ENCODE data around the gene RPRD1B.

The RPRD1B gene

GRCh38 chr20:38126146-38126921, 92.8 kb downstream of the RPRD1B start:
- DNase-seq = no peak

- DNase-seq = no peak
These were observed 93.5 kb downstream of the RPRD1B start for GRCh38 chr20:38126932-38127621.

- no peak for DNase-seq
These were observed 94.5 kb downstream of the RPRD1B start for GRCh38 chr20:38127920-38128528.

- no peak for DNase-seq
These were observed 95.1 kb downstream of the RPRD1B start for GRCh38 chr20:38128691-38129090.

DNA sequence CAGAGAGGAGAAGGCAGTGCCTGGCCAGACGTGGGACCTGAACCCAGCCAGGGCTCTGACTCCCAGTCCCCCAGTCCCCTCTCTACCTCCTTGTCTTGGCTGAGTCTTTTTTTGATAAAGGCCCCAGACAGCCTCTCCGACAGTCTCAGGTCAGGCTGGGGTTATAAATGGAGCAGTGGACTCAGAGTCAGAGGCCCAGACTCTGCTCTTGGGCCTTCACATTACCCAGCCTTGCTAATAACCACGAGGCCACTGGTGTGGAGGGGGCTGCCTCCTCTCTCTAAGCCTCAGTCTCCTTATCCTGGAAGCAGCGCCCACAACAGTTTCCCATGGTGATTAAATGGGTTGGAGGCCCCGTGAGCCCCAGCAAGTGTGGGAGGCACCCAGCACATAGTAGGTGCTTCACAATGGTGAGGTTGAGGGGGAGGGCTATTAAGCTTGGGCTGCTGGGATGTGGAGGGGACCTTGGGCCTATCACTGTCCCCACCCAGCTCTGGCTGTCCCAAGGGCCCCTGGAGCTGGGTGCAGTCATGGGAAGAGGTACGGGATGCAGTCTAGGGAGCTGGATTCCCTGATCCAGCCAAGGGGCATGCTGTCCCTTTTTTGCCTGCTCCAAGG, 95.8 kb downstream of the RPRD1B start:
- DNase-seq = no peak

DNA sequence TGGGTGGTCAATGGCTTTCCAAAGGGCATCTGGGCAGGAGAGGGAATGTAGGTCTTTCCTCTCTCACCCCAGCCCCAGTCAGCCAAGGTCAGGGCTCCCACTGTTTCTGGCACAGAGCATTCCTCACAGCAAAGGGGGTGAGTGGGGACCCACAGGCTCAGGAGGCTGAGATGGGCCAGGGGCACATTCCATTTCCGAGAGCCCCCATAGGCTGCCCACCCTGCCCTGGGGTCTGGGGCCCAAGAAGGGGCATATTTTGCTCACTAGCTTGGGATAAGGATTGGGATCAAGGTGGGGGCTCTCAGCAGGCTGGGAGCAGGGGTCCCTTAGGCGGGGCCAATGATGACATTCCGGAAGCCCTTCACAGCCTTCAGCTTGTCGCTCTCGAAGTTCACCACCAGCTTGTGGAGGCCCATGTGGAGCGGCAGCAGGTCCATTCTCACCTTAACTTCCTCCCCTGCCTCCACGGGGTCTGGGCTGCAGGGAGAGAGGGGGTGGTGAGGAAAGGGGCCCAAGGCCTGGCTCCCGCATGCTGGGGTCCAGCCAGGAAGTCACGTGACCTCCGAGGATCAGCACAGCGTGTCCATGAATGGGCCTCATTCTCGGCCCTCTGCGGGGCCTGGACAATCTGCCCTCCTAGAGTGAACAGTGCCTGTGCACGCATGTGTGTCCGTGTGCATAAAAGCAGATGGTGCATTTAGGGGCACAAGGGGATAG, 96.5 kb downstream of the RPRD1B start:
- no peak for DNase-seq

DNA sequence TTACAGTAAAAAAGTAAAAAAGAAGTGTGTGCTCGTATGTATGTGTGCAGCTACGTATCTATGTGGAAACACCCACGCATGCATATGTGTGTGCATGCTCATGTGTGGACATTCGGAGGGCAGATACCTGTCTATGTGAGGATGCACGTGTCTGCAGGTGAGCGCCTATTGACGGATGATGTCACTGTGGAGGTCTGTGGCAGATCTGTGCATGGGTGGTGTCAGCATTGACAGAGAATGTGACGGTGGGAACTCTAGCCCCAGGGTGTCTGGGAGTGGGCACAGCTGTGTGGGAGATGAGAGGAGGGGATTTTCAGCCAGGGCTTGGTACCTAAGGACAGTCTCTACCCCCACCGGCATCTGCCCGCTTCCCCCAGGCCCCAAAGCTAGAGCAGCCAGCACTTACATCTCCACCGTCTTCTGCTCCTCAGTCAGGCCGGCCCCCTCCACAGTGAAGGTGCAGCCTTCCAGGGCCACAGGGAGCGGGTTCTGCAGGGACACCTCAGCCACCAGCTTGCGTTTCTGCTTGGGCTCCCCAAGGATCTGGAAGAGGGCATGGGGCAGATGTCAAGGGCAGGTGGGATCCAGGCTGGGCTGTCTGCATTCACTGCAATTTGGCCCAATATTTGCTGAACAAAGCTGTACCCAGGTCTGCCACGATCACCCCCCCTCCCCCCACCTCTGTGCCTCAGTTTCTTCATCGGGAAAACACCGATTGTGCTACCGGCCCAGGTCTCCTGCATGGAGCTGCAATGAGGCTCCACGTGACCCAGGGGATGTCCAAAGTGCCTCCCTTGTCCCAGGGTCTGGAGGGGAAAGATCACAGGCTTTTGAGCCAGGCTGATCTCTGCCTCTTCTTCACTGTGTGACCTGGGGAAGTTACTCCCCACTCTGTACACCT, 97.4 kb downstream of the RPRD1B start:
- DNase-seq = no peak

DNA sequence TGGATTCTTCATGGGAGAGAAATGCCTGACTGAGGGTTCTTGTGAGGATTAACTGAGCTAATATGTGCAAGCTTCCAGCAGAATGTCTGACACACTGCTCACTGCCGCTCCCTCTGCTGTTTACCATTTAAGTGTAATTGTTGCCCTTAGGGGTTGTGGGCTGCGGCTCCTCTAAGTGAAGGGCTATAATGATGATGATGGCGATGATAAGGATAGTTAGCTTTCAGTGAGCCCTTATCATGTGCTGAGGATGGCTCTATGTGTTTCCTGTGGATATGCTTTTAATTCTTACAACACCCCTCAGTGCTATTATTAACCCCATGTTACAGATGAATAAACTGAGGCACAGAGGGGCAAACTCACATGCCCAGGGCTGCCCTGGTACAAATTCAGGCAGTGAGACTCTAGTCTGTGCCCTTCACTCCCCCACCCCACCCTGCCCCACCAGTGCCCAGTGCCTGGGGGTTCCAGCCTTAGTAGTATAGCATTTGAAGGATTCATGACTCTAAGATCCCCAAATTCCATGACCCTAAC, 98.1 kb downstream of the RPRD1B start:
- DNase-seq = no peak

DNA sequence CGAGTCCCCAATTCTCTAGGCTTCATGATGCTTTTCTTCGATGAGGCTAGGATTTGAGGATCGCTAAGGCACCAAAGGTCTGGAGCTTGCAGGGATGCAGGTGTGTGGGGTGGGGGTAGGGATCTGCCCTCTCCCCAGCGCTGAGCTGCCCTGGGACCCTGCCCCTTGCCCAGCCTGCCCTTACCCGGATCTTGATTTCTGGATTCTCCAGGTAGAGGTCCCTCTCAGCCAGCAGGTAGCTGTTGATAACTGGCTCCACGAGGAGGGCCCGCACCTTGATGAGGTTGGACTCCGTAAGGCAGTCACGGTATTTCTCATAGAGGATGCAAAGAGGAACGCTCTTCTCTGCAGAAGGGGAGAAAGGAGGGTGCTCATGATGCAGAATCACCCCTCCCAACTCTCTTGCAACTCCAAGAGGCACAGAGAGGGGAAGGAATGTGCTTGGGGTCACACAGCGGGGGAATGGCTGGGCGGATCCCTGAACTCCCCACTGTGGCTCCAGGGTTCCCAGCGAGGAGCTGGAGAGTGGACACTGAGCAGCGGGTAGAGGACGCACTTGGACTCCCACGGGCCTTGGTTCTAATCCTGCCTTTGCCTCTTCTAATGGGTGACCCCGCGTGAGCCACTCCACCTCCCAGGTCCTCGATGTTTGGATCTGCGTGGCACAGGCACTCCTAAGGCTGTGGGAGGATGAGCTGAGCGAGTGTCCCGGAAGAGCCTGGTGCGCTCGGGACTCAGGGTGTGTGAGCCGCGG, 98.8 kb downstream of the RPRD1B start:
- no peak for DNase-seq

GRCh38 chr20:38132910-38133501, 99.5 kb downstream of the RPRD1B start:
- DNase-seq = no peak

GRCh38 chr20:38133680-38134426, 100.3 kb downstream of the RPRD1B start:
- no peak for DNase-seq

GRCh38 chr20:38134427-38135270, 101.1 kb downstream of the RPRD1B start:
- no peak for DNase-seq

DNA sequence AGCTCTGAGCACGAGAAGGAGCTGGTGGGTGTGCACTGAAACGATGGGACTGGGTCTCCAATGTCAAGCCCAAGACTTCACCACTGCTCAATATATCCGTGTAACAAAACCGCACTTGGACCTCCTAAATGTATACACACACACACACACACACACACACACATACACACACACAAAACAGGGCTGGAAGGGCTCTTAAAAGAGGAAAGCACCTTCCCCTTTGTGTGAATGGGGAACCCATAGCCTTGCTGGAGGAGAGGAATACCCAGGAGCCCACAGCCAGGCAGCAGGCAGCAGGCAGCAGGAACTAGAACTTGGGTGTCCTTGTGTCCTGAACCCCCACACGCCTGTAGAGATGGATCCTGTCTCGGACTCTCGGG, 101.7 kb downstream of the RPRD1B start:
- DNase-seq = no peak

- DNase-seq = no peak
These were observed 102.3 kb downstream of the RPRD1B start for GRCh38 chr20:38135651-38136420.

GRCh38 chr20:38136421-38137245, 103.1 kb downstream of the RPRD1B start:
- no peak for DNase-seq

GRCh38 chr20:38137441-38138037, 104.0 kb downstream of the RPRD1B start:
- DNase-seq = no peak
